ES-I3 (cell line): ENCODE measurements around the gene PPFIA2.

Experiments used
- H3K36me3 ChIP-seq: 2 replicates; pipeline ENCODE4 v1.6.1; 2013; ENCODE audit warnings: mild to moderate bottlenecking, low read length, control low read depth, moderate library complexity; ENCODE audit not compliant: insufficient read depth
- H3K4me1 ChIP-seq: 2 replicates; pipeline ENCODE4 v1.6.1; 2013; ENCODE audit warnings: mild to moderate bottlenecking, control low read depth, low read length; ENCODE audit not compliant: insufficient read depth
- H3K9ac ChIP-seq: 2 replicates; pipeline ENCODE4 v1.6.1; 2013; ENCODE audit warnings: low read depth, mild to moderate bottlenecking, low read length, moderate library complexity
- H3K9me3 ChIP-seq: 2 replicates; pipeline ENCODE4 v1.6.1; 2013; ENCODE audit warnings: mild to moderate bottlenecking, low read length, moderate library complexity; ENCODE audit not compliant: control insufficient read depth, insufficient read depth

Gene PPFIA2

GRCh38 chr12:81403348-81403747 lies 355.8 kb downstream of the PPFIA2 start:
- Histone ChIP-seq H3K36me3 (no peaks in the 10 kb centered on the region), H3K9ac (no peak overlapping the region), H3K9me3 (no peaks in the 10 kb centered on the region), H3K4me1 (no peaks in the 10 kb centered on the region)

- Histone ChIP-seq H3K36me3 (no peaks in the 10 kb centered on the region), H3K9ac (no peak overlapping the region), H3K9me3 (no peaks in the 10 kb centered on the region), H3K4me1 (no peaks in the 10 kb centered on the region)
Measured at GRCh38 chr12:81401241-81401640, 357.9 kb downstream of the PPFIA2 start.

- no peak overlapping the region for H3K9ac ChIP-seq
- no peaks in the 10 kb centered on the region for H3K9me3 ChIP-seq
- no peaks in the 10 kb centered on the region for H3K36me3 ChIP-seq
- no peaks in the 10 kb centered on the region for H3K4me1 ChIP-seq
Measured at GRCh38 chr12:81400024-81400423, 359.1 kb downstream of the PPFIA2 start.

DNA sequence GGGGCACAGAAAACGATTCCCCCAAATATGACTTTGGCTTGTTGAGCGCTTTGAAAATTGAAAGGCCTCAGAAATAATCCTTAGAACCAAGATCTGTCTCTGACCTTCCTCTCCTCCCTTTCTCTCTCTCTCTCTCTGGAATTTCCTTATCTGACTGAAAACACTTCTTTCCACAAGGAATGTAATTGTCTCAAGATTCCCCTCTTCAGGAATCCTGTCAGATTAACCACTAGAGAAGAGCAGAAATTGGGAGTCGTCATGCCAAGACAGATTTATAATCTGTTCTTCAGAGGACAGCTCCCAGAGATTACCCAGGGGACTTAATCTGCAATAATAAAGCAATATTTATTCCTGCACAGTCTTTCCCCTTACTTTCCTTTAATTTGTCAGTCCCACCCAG lies 363.7 kb downstream of the PPFIA2 start:
- Histone ChIP-seq H3K9me3 (no peaks in the 10 kb centered on the region), H3K36me3 (no peaks in the 10 kb centered on the region), H3K9ac (no peak overlapping the region), H3K4me1 (no peaks in the 10 kb centered on the region)

GRCh38 chr12:81389550-81390099 lies 369.5 kb downstream of the PPFIA2 start:
- no peaks in the 10 kb centered on the region for H3K9me3 ChIP-seq
- no peaks in the 10 kb centered on the region for H3K36me3 ChIP-seq
- no peak overlapping the region for H3K9ac ChIP-seq
- no peaks in the 10 kb centered on the region for H3K4me1 ChIP-seq

GRCh38 chr12:81386101-81386500 lies 373.0 kb downstream of the PPFIA2 start:
- H3K9ac ChIP-seq: no peak overlapping the region
- H3K4me1 ChIP-seq: no peaks in the 10 kb centered on the region
- H3K9me3 ChIP-seq: no peaks in the 10 kb centered on the region
- H3K36me3 ChIP-seq: no peaks in the 10 kb centered on the region

DNA sequence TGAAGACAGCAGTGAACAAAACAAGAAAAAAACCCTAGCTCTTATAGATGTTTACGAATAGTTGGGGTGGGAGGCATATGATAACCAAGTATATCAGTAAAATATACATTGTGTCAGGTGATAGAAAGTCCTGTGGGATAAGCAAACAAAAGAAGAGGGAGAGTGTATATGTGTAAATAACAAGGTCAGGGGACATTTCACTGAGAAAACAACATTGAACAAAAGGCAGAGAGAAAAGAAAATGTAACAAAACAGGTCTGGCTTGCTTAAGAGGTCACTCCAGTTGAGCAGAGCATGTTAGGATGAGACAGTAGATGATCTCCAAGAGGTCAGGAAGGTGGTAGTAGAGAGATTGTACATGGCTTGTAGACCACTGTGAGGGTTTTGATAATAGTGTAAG lies 377.2 kb downstream of the PPFIA2 start:
- Histone ChIP-seq H3K36me3 (no peaks in the 10 kb centered on the region), H3K9me3 (no peaks in the 10 kb centered on the region), H3K9ac (no peak overlapping the region), H3K4me1 (no peaks in the 10 kb centered on the region)

DNA sequence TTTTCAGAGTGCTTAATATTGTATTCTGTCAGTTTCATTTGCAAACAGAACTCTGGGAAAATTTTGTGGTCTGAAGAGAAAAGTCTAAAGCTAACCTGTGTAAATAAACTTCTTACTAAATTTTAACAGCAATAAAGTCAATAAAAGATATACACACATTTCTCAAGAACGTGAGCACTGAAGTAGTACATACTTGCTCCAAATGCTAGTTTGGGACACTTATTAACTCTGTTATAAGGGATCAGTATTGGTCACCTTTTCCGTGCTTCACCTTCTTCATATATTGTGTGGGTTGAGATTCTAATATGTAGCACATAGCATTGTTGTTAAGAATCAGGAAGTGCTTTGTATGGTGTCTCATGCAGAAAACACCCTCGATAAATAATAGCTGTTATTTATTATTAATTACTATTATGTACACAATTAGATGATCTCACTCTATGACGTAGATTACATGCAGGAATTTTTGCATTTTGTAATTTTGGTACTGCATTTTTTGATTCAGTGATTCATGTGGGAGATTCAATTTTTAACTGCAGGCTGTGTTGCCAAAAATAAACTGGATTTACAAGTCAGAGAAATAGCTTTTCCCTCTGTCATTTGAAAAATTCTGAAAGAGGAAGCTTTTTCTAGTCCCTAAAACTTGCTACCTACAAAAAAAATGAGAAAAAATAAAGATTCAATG lies 380.4 kb downstream of the PPFIA2 start:
- Histone ChIP-seq H3K9me3 (no peaks in the 10 kb centered on the region), H3K4me1 (no peaks in the 10 kb centered on the region), H3K36me3 (no peaks in the 10 kb centered on the region), H3K9ac (no peak overlapping the region)

DNA sequence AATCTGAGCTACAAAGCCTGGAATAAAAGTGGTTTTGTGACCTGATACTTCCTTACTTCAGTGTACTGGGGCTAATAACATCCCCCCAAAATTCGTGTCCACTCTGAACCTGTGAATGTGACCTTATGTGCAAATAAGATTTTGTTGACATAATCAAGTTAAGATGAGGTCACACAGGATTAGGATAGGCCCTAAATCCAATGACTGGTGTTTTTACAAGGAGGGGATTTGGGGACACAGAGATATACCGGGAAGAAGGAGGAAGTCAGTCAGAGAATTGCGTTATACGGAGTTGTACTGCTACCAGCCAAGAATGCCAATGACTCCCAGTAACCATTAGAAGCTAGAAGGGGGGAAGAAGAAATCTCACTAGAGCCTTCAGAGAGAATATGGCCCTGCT lies 381.4 kb downstream of the PPFIA2 start:
- no peaks in the 10 kb centered on the region for H3K9me3 ChIP-seq
- no peaks in the 10 kb centered on the region for H3K4me1 ChIP-seq
- H3K9ac ChIP-seq: no peak overlapping the region
- no peaks in the 10 kb centered on the region for H3K36me3 ChIP-seq

- Histone ChIP-seq H3K9me3 (no peaks in the 10 kb centered on the region), H3K4me1 (no peaks in the 10 kb centered on the region), H3K9ac (no peak overlapping the region), H3K36me3 (no peaks in the 10 kb centered on the region)
Measured at GRCh38 chr12:81375969-81376368, 383.2 kb downstream of the PPFIA2 start.

GRCh38 chr12:81370456-81370855 lies 388.7 kb downstream of the PPFIA2 start:
- Histone ChIP-seq H3K4me1 (no peaks in the 10 kb centered on the region), H3K9me3 (no peaks in the 10 kb centered on the region), H3K9ac (no peak overlapping the region), H3K36me3 (no peaks in the 10 kb centered on the region)

DNA sequence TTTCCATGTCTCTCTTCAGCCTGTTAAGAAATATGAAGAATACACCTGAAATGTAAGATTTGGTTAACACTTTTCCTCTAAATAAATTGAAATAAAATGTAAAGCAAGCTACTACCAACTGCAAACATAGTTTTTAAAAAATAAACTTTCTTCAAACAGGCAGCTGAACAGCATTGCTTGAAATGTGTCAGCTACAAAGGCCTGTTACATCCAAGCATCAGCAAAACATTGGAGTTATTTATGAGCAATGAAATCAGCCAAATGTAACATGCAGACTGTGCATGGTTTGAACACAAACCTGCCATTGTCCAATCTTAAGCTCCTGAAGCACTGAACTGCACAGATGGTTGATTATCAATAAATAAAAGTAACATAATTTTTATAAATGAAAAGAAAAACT lies 390.0 kb downstream of the PPFIA2 start:
- Histone ChIP-seq H3K36me3 (no peaks in the 10 kb centered on the region), H3K9me3 (no peaks in the 10 kb centered on the region), H3K9ac (no peak overlapping the region), H3K4me1 (no peaks in the 10 kb centered on the region)

DNA sequence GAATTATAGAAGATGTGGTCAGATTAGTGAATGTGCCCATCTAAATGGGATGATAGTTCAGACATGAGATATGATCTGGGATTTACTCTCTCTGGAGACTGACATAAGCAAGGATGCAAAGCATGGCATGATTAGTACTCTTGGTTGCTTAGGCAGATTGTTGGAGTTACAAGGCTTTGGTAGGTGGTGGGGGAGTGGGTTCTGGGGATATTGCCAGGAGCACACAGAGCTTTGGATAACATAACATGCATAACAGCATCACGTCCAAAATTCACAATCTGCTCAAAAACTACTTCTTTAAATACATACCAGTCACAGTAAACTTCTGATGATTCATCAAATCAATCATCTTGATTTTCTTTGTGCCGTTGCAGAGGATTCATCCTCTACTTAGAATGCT lies 393.9 kb downstream of the PPFIA2 start:
- H3K36me3 ChIP-seq: no peaks in the 10 kb centered on the region
- no peaks in the 10 kb centered on the region for H3K4me1 ChIP-seq
- H3K9ac ChIP-seq: no peak overlapping the region
- H3K9me3 ChIP-seq: no peaks in the 10 kb centered on the region

GRCh38 chr12:81360916-81361315 lies 398.2 kb downstream of the PPFIA2 start:
- H3K9me3 ChIP-seq: no peaks in the 10 kb centered on the region
- H3K36me3 ChIP-seq: no peaks in the 10 kb centered on the region
- H3K4me1 ChIP-seq: no peaks in the 10 kb centered on the region
- no peak overlapping the region for H3K9ac ChIP-seq

- H3K9me3 ChIP-seq: no peaks in the 10 kb centered on the region
- no peaks in the 10 kb centered on the region for H3K36me3 ChIP-seq
- no peaks in the 10 kb centered on the region for H3K4me1 ChIP-seq
- H3K9ac ChIP-seq: no peak overlapping the region
Measured at GRCh38 chr12:81359736-81360135, 399.4 kb downstream of the PPFIA2 start.
